ENCODE measurements around the gene SPDYE18.
"Not testable (repeated sequence)": the region's sequence is repeated elsewhere in the genome, so short reads cannot be mapped to it uniquely, and the experiment has no call there.

- not testable (repeated sequence) for TF ChIP-seq CTCF (IDR thresholded peaks at IDR 0.05; ENCODE audit: insufficient read depth, low read length, poor library complexity, severe bottlenecking); EZH2phosphoT487 (conservative IDR thresholded peaks at IDR 0.05; ENCODE audit: low read length)
Observed at GRCh38 chr7:77108362-77108761, 46.0 kb upstream of the SPDYE18 start.
